IMR-90 (cell line): ENCODE data around the gene ZNF17. TPM values are rescaled to one million over a fixed set of nuclear protein-coding genes. Genes with fewer than 3 reads are reported as not detected.
A peak's percentile ranks its signal among the peaks of the same experiment; 100 is the strongest.

ENCODE experiments used
- ATAC-seq: fragments of 200-7000 bp; cut with Tn5 transposase; 2 replicates; pipeline ENCODE4 v1.9.1; 2020; ENCODE audit warnings: low read depth, mild to moderate bottlenecking, moderate library complexity
- BruUV-seq: library from RNA; stranded (reverse); fragments of 400-500 nt; replicated peaks from 2 replicates; lab custom pipeline; 2021; lab: Mats Ljungman, UMichigan
- CTCF ChIA-PET: fragments of 300-600 bp; formaldehyde crosslinking; extraction: SDS; loops from one replicate; lab custom pipeline; 2021; ENCODE audit warnings: antibody characterized with exemption; lab: Yijun Ruan, JAX
- POLR2A ChIA-PET: fragments of 300-600 bp; sonication (Branson Sonifier 250); formaldehyde crosslinking; loops from one replicate; lab custom pipeline; 2022; ENCODE audit warnings: antibody characterized with exemption; ENCODE audit not compliant: unreplicated experiment; lab: Charles Lee
- DNase-seq: peaks from one replicate; pipeline ENCODE4 v3.0.0; 2013
- H2AFZ ChIP-seq: replicated peaks from 2 replicates; pipeline ENCODE3; 2013; ENCODE audit warnings: low read length, mild to moderate bottlenecking; ENCODE audit not compliant: poor library complexity
- H2AK5ac ChIP-seq: 2 replicates; pipeline ENCODE4 v1.6.1; 2013; ENCODE audit warnings: low read depth, low read length, inconsistent platforms
- H2AK9ac ChIP-seq: replicated peaks from 2 replicates; pipeline ENCODE3; 2013; ENCODE audit warnings: mild to moderate bottlenecking, low read depth, low read length, moderate library complexity; ENCODE audit not compliant: poor library complexity
- H2BK120ac ChIP-seq: 2 replicates; pipeline ENCODE4 v1.6.1; 2013; ENCODE audit warnings: low read depth, low read length, inconsistent platforms
- H2BK15ac ChIP-seq: 3 replicates; pipeline ENCODE4 v1.6.1; 2013; ENCODE audit warnings: low read depth, low read length, inconsistent platforms
- H2BK20ac ChIP-seq: 2 replicates; pipeline ENCODE4 v1.6.1; 2013; ENCODE audit warnings: low read depth, mild to moderate bottlenecking, inconsistent platforms, low read length, moderate library complexity
- H2BK5ac ChIP-seq: 2 replicates; pipeline ENCODE4 v1.6.1; 2013; ENCODE audit warnings: mild to moderate bottlenecking, low read depth, low read length, inconsistent platforms; ENCODE audit not compliant: poor library complexity, severe bottlenecking
- H3K14ac ChIP-seq: replicated peaks from 2 replicates; pipeline ENCODE4 v1.6.1; 2013; ENCODE audit warnings: low read depth, low read length, inconsistent platforms
- H3K18ac ChIP-seq: 2 replicates; pipeline ENCODE4 v1.6.1; 2013; ENCODE audit warnings: low read depth, low read length, control low read depth
- H3K23ac ChIP-seq: 2 replicates; pipeline ENCODE4 v1.6.1; 2013; ENCODE audit warnings: low read depth, low read length, inconsistent platforms
- H3K27ac ChIP-seq: 2 replicates; pipeline ENCODE4 v1.5.1; 2013; ENCODE audit warnings: mild to moderate bottlenecking, control low read depth, low read length; ENCODE audit not compliant: insufficient read depth
- H3K27me3 ChIP-seq: 2 replicates; pipeline ENCODE4 v1.6.1; 2013; ENCODE audit warnings: low read length; ENCODE audit not compliant: control insufficient read depth, insufficient read depth
- H3K36me3 ChIP-seq: 2 replicates; pipeline ENCODE4 v1.6.1; 2013; ENCODE audit warnings: low read length, mixed read lengths; ENCODE audit not compliant: control insufficient read depth, insufficient read depth
- H3K4ac ChIP-seq: 2 replicates; pipeline ENCODE4 v1.6.1; 2013; ENCODE audit warnings: low read depth, low read length, inconsistent platforms
- H3K4me1 ChIP-seq: 2 replicates; pipeline ENCODE4 v1.6.1; 2013; ENCODE audit warnings: low read length, mixed read lengths; ENCODE audit not compliant: control insufficient read depth, insufficient read depth
- H3K4me2 ChIP-seq: 2 replicates; pipeline ENCODE4 v1.6.1; 2013; ENCODE audit warnings: low read depth, mild to moderate bottlenecking, control low read depth, low read length, moderate library complexity
- H3K4me3 ChIP-seq: 2 replicates; pipeline ENCODE4 v1.5.1; 2013; ENCODE audit warnings: low read depth, mild to moderate bottlenecking, control low read depth, low read length, moderate library complexity; ENCODE audit not compliant: insufficient read depth
- H3K56ac ChIP-seq: 2 replicates; pipeline ENCODE4 v1.6.1; 2013; ENCODE audit warnings: low read length, inconsistent platforms; ENCODE audit not compliant: insufficient read depth; ENCODE audit errors: extremely low read depth
- H3K79me1 ChIP-seq, 2 experiments: 2 replicates each; pipeline ENCODE4 v1.6.1; 2013; ENCODE audit warnings: low read length in 2 of 2, inconsistent platforms in 1 of 2, low read depth in 1 of 2
- H3K9ac ChIP-seq: 2 replicates; pipeline ENCODE4 v1.6.1; 2013; ENCODE audit warnings: low read depth, low read length, control low read depth
- H3K9me1 ChIP-seq: 2 replicates; pipeline ENCODE4 v1.6.1; 2013; ENCODE audit warnings: low read length, inconsistent platforms; ENCODE audit not compliant: insufficient read depth
- H3K9me3 ChIP-seq: 2 replicates; pipeline ENCODE4 v1.6.1; 2013; ENCODE audit warnings: low read length; ENCODE audit not compliant: control insufficient read depth, insufficient read depth
- H4K20me1 ChIP-seq: 2 replicates; pipeline ENCODE4 v1.6.1; 2013; ENCODE audit warnings: low read length, inconsistent platforms; ENCODE audit not compliant: insufficient read depth
- H4K5ac ChIP-seq: 2 replicates; pipeline ENCODE4 v1.6.1; 2013; ENCODE audit warnings: mild to moderate bottlenecking, low read depth, low read length, control low read depth
- H4K8ac ChIP-seq, 2 experiments: 2 replicates each; pipeline ENCODE4 v1.6.1; 2013; ENCODE audit warnings: low read depth in 2 of 2, low read length in 2 of 2, control low read depth in 1 of 2, inconsistent platforms in 1 of 2
- H4K91ac ChIP-seq: 2 replicates; pipeline ENCODE4 v1.6.1; 2013; ENCODE audit warnings: low read depth, low read length, inconsistent platforms; ENCODE audit not compliant: insufficient read depth
- BHLHE40 ChIP-seq: fragments of 150-350 bp; IDR thresholded peaks from 2 replicates; pipeline ENCODE4 v1.6.1; 2016; ENCODE audit warnings: mild to moderate bottlenecking, low read depth, low read length
- CEBPB ChIP-seq: IDR thresholded peaks from 2 replicates; pipeline ENCODE4 v1.6.1; 2012; ENCODE audit warnings: low read depth, low read length, improper control_type of control experiment
- CHD1 ChIP-seq: IDR thresholded peaks from 2 replicates; pipeline ENCODE4 v1.6.1; 2012; ENCODE audit warnings: low read depth, low read length, improper control_type of control experiment
- CTCF ChIP-seq: conservative IDR thresholded peaks from 2 replicates; pipeline ENCODE4 v1.5.1; 2012; ENCODE audit warnings: mild to moderate bottlenecking, low read depth, low read length, improper control_type of control experiment
- ELK1 ChIP-seq: fragments of 150-350 bp; IDR thresholded peaks from 2 replicates; pipeline ENCODE4 v1.6.1; 2016; ENCODE audit warnings: low read depth, mild to moderate bottlenecking, low read length, moderate library complexity, borderline replicate concordance
- FOS ChIP-seq: fragments of 150-350 bp; IDR thresholded peaks from 2 replicates; pipeline ENCODE4 v1.6.1; 2016; ENCODE audit warnings: low read depth, low read length
- MAFK ChIP-seq: IDR thresholded peaks from 2 replicates; pipeline ENCODE4 v1.6.1; 2012; ENCODE audit warnings: low read depth, low read length, improper control_type of control experiment
- MAZ ChIP-seq: IDR thresholded peaks from 2 replicates; pipeline ENCODE4 v1.6.1; 2012; ENCODE audit warnings: low read depth, mild to moderate bottlenecking, low read length, improper control_type of control experiment, moderate library complexity, borderline replicate concordance
- MXI1 ChIP-seq: IDR thresholded peaks from 2 replicates; pipeline ENCODE4 v1.6.1; 2012; ENCODE audit warnings: low read depth, mild to moderate bottlenecking, low read length, moderate library complexity, borderline replicate concordance
- NFE2L2 ChIP-seq: fragments of 150-350 bp; IDR thresholded peaks from 2 replicates; pipeline ENCODE4 v1.6.1; 2016; ENCODE audit warnings: low read depth, mild to moderate bottlenecking, low read length
- POLR2A ChIP-seq: IDR thresholded peaks from 2 replicates; pipeline ENCODE4 v1.6.1; 2012; ENCODE audit warnings: mild to moderate bottlenecking, low read depth, low read length
- RCOR1 ChIP-seq: IDR thresholded peaks from 2 replicates; pipeline ENCODE4 v1.6.1; 2012; ENCODE audit warnings: mild to moderate bottlenecking, low read length, improper control_type of control experiment; ENCODE audit not compliant: insufficient replicate concordance
- RFX5 ChIP-seq: IDR thresholded peaks from 2 replicates; pipeline ENCODE4 v1.8.0; 2012; ENCODE audit warnings: low read depth, mild to moderate bottlenecking, low read length, moderate library complexity
- SMC3 ChIP-seq: fragments of 150-350 bp; IDR thresholded peaks from 2 replicates; pipeline ENCODE4 v1.6.1; 2016; ENCODE audit warnings: low read depth, mild to moderate bottlenecking, antibody characterized with exemption, low read length, moderate library complexity
- USF2 ChIP-seq: fragments of 150-350 bp; IDR thresholded peaks from 2 replicates; pipeline ENCODE4 v1.6.1; 2017; ENCODE audit warnings: mild to moderate bottlenecking, antibody characterized with exemption, low read length, low read depth
- WGBS, 2 experiments: methylation state at CpG; one replicate each; pipeline versions ENCODE4 v1.1.5 to v1.1.7; 2013; ENCODE audit warnings: missing lambda C conversion rate in 2 of 2; ENCODE audit not compliant: insufficient read length in 1 of 2; ENCODE audit errors: extremely low coverage in 2 of 2; 5-methylcytosine and 5-hydroxymethylcytosine counted together
- dilution Hi-C: fragments of 300-500 bp; cut with HindIII; formaldehyde crosslinking; loops from one replicate; pipeline ENCODE4 v1.14.3; 2018; ENCODE audit warnings: low sequenced_read_pairs; ENCODE audit not compliant: unreplicated experiment
- in situ Hi-C: fragments of 300-500 bp; cut with MboI; formaldehyde crosslinking; loops from 3 replicates; pipeline ENCODE4 v1.14.3; 2019; ENCODE audit warnings: low sequenced_read_pairs, inconsistent platforms, mixed read lengths
- intact Hi-C: fragments of 100-400 bp; cut with micrococcal nuclease; formaldehyde crosslinking; loops from 2 replicates; pipeline ENCODE4 v1.10.0; 2022
- polyA plus RNA-seq, 3 experiments: library from polyadenylated mRNA; depleted of rRNA; stranded (reverse); fragments of >200 nt; gene quantifications; 2 replicates each; pipeline ENCODE4 v1.2.3, GENCODE V29; 2012; ENCODE audit warnings: low replicate concordance in 1 of 3
- total RNA-seq: library from RNA; depleted of rRNA; stranded (reverse); fragments of >200 nt; gene quantifications from 2 replicates; pipeline ENCODE4 v1.2.3, GENCODE V29; 2012

The ZNF17 gene
- total and polyA plus RNA-seq, 2 of the 4 experiments (the other 2 are of a cell fraction) = 4.3 to 17.4 TPM

- no peak overlapping the region for H2AFZ ChIP-seq
- no peak overlapping the region for H3K4me3 ChIP-seq
- no TSS peak for BruUV-seq
- H3K27me3 ChIP-seq = no peaks in the 10 kb centered on the region
- H2AK5ac ChIP-seq = no peak overlapping the region
- no peak overlapping the region for H3K27ac ChIP-seq
- H2BK15ac ChIP-seq = no peak overlapping the region
- peak; percentile 73 for ATAC-seq
- in situ Hi-C loops = no loop called here
- 100% methylated on average over 1 of the region's 5 CpGs; no CpG with 5 or more reads in 1 of the 2 experiments for WGBS, 2 experiments
- no peak overlapping the region for H2BK20ac ChIP-seq
- ChIA-PET CTCF (interaction anchor here (0.6 to 1.0 kb wide), 2 partner anchors 12 to 449 kb away, joined by 3 to 5 read pairs; partner anchors contain the start of gene ZNF772), POLR2A (no interaction called here)
- DNase-seq = peak; percentile 24
- peaks cover 0 to 3% of the 10 kb centered on the region in 2 experiments; a peak in 1 of 4 replicates for H3K79me1 ChIP-seq
- peaks cover 28% of the 10 kb centered on the region for H3K9me3 ChIP-seq
- H3K18ac ChIP-seq = no peak overlapping the region
- dilution Hi-C loops = no loop called here
- no peak overlapping the region for H2BK120ac ChIP-seq
- H3K4me1 ChIP-seq = no peaks in the 10 kb centered on the region
- H3K4ac ChIP-seq = no peak overlapping the region
- no peak overlapping the region for H3K56ac ChIP-seq
- intact Hi-C loops = no loop called here
- H3K9ac ChIP-seq = no peak overlapping the region
- no peak overlapping the region for H3K4me2 ChIP-seq
- H4K91ac ChIP-seq = no peak overlapping the region
- H2AK9ac ChIP-seq = no peak overlapping the region
- H4K8ac ChIP-seq = no peak overlapping the region
- H3K14ac ChIP-seq = no peak overlapping the region
- no peak overlapping the region for H3K23ac ChIP-seq
- H4K5ac ChIP-seq = no peak overlapping the region
- peaks cover 7% of the 10 kb centered on the region; the same call in 1 of the 2 replicates for H3K36me3 ChIP-seq
- no peaks in the 10 kb centered on the region for H3K9me1 ChIP-seq
- H4K20me1 ChIP-seq = no peaks in the 10 kb centered on the region
- no peak overlapping the region for H2BK5ac ChIP-seq
- peak; percentile 45 for TF ChIP-seq CTCF
- TF ChIP-seq FOS = no peak
- TF ChIP-seq MXI1 = no peak
- no peak for TF ChIP-seq MAFK
- no peak for TF ChIP-seq USF2
- no peak for TF ChIP-seq BHLHE40
- no peak for TF ChIP-seq CHD1
- TF ChIP-seq SMC3 = peak; percentile 44; the same call in 1 of the 2 replicates
- no peak for TF ChIP-seq POLR2A
- no peak for TF ChIP-seq NFE2L2
- TF ChIP-seq MAZ = no peak
- TF ChIP-seq RFX5 = no peak
- no peak for TF ChIP-seq CEBPB
- no peak for TF ChIP-seq RCOR1
- no peak for TF ChIP-seq ELK1
Observed at GRCh38 chr19:57465680-57466381, 54.9 kb downstream of the ZNF17 start.
